ENCODE data around the gene SLC44A5. TPM values are rescaled to one million over a fixed set of nuclear protein-coding genes. Genes with fewer than 3 reads are reported as not detected.

SLC44A5 gene
- total and polyA plus RNA-seq, 2 experiments from 2014 or later: 3.3 to 11.7 TPM

DNA sequence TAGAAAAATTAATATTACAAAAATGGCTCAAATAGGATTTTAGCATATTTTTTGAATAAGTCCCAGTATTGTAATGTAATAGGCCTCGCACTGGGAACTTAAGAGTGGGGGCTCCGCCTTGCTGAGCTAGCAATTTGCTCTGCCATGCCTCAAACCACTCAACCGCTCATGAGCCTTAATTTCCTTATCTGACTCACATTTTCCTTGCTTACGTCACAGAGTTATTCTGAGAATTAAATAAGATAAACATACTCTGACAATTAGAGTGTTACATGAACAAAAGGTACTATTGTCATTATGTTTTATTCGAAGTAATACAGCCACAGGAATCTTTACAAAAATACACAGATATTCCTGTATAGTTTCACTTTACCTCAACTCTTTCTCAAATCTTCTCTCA lies 108.1 kb downstream of the SLC44A5 start:
- H3K27ac Mint-ChIP-seq: no peak overlapping the region
- Histone ChIP-seq H3F3A (replicated peaks; ENCODE audit: low read depth) (no peaks in the 10 kb centered on the region), H3K27me3 (ENCODE audit: insufficient read depth) (no peaks in the 10 kb centered on the region), H3K9me2 (ENCODE audit: insufficient read depth) (no peaks in the 10 kb centered on the region), H3K4me2 (no peak overlapping the region), H3K36me3 (ENCODE audit: insufficient read depth) (no peaks in the 10 kb centered on the region), H3K79me2 (replicated peaks; ENCODE audit: insufficient read depth) (no peaks in the 10 kb centered on the region), H4K20me1 (replicated peaks; ENCODE audit: insufficient read depth) (no peaks in the 10 kb centered on the region), H3K4me1 (ENCODE audit: insufficient read depth) (no peaks in the 10 kb centered on the region), H2AFZ (no peak overlapping the region), H3K27ac (ENCODE audit: low read depth) (no peak overlapping the region), H3K4me3 (no peak overlapping the region)
- no peak for DNase-seq (ENCODE audit: low spot score)
- 0 out of 3 replicates have a peak, but pooled peaks cover 4% of the 10 kb centered on the region for H3K4me1 Mint-ChIP-seq
- ATAC-seq: no peak
- no peaks in the 10 kb centered on the region for H3K9me3 Mint-ChIP-seq
- H3K36me3 Mint-ChIP-seq (ENCODE audit: low read depth): no peaks in the 10 kb centered on the region
- TF ChIP-seq EZH2phosphoT487 (IDR thresholded peaks at IDR 0.05; ENCODE audit: unreplicated experiment): no peak
- TF ChIP-seq, protein P1, sequence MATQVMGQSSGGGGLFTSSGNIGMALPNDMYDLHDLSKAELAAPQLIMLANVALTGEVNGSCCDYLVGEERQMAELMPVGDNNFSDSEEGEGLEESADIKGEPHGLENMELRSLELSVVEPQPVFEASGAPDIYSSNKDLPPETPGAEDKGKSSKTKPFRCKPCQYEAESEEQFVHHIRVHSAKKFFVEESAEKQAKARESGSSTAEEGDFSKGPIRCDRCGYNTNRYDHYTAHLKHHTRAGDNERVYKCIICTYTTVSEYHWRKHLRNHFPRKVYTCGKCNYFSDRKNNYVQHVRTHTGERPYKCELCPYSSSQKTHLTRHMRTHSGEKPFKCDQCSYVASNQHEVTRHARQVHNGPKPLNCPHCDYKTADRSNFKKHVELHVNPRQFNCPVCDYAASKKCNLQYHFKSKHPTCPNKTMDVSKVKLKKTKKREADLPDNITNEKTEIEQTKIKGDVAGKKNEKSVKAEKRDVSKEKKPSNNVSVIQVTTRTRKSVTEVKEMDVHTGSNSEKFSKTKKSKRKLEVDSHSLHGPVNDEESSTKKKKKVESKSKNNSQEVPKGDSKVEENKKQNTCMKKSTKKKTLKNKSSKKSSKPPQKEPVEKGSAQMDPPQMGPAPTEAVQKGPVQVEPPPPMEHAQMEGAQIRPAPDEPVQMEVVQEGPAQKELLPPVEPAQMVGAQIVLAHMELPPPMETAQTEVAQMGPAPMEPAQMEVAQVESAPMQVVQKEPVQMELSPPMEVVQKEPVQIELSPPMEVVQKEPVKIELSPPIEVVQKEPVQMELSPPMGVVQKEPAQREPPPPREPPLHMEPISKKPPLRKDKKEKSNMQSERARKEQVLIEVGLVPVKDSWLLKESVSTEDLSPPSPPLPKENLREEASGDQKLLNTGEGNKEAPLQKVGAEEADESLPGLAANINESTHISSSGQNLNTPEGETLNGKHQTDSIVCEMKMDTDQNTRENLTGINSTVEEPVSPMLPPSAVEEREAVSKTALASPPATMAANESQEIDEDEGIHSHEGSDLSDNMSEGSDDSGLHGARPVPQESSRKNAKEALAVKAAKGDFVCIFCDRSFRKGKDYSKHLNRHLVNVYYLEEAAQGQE (IDR thresholded peaks at IDR 0.05; ENCODE audit: unreplicated experiment): no peak
- TF ChIP-seq, protein P2, sequence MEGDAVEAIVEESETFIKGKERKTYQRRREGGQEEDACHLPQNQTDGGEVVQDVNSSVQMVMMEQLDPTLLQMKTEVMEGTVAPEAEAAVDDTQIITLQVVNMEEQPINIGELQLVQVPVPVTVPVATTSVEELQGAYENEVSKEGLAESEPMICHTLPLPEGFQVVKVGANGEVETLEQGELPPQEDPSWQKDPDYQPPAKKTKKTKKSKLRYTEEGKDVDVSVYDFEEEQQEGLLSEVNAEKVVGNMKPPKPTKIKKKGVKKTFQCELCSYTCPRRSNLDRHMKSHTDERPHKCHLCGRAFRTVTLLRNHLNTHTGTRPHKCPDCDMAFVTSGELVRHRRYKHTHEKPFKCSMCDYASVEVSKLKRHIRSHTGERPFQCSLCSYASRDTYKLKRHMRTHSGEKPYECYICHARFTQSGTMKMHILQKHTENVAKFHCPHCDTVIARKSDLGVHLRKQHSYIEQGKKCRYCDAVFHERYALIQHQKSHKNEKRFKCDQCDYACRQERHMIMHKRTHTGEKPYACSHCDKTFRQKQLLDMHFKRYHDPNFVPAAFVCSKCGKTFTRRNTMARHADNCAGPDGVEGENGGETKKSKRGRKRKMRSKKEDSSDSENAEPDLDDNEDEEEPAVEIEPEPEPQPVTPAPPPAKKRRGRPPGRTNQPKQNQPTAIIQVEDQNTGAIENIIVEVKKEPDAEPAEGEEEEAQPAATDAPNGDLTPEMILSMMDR (conservative IDR thresholded peaks at IDR 0.05; ENCODE audit: low read depth in 2 of 2): no peak
- TF ChIP-seq, protein P3, sequence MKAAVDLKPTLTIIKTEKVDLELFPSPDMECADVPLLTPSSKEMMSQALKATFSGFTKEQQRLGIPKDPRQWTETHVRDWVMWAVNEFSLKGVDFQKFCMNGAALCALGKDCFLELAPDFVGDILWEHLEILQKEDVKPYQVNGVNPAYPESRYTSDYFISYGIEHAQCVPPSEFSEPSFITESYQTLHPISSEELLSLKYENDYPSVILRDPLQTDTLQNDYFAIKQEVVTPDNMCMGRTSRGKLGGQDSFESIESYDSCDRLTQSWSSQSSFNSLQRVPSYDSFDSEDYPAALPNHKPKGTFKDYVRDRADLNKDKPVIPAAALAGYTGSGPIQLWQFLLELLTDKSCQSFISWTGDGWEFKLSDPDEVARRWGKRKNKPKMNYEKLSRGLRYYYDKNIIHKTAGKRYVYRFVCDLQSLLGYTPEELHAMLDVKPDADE (IDR thresholded peaks at IDR 0.05): no peak
- TF ChIP-seq, protein P4, sequence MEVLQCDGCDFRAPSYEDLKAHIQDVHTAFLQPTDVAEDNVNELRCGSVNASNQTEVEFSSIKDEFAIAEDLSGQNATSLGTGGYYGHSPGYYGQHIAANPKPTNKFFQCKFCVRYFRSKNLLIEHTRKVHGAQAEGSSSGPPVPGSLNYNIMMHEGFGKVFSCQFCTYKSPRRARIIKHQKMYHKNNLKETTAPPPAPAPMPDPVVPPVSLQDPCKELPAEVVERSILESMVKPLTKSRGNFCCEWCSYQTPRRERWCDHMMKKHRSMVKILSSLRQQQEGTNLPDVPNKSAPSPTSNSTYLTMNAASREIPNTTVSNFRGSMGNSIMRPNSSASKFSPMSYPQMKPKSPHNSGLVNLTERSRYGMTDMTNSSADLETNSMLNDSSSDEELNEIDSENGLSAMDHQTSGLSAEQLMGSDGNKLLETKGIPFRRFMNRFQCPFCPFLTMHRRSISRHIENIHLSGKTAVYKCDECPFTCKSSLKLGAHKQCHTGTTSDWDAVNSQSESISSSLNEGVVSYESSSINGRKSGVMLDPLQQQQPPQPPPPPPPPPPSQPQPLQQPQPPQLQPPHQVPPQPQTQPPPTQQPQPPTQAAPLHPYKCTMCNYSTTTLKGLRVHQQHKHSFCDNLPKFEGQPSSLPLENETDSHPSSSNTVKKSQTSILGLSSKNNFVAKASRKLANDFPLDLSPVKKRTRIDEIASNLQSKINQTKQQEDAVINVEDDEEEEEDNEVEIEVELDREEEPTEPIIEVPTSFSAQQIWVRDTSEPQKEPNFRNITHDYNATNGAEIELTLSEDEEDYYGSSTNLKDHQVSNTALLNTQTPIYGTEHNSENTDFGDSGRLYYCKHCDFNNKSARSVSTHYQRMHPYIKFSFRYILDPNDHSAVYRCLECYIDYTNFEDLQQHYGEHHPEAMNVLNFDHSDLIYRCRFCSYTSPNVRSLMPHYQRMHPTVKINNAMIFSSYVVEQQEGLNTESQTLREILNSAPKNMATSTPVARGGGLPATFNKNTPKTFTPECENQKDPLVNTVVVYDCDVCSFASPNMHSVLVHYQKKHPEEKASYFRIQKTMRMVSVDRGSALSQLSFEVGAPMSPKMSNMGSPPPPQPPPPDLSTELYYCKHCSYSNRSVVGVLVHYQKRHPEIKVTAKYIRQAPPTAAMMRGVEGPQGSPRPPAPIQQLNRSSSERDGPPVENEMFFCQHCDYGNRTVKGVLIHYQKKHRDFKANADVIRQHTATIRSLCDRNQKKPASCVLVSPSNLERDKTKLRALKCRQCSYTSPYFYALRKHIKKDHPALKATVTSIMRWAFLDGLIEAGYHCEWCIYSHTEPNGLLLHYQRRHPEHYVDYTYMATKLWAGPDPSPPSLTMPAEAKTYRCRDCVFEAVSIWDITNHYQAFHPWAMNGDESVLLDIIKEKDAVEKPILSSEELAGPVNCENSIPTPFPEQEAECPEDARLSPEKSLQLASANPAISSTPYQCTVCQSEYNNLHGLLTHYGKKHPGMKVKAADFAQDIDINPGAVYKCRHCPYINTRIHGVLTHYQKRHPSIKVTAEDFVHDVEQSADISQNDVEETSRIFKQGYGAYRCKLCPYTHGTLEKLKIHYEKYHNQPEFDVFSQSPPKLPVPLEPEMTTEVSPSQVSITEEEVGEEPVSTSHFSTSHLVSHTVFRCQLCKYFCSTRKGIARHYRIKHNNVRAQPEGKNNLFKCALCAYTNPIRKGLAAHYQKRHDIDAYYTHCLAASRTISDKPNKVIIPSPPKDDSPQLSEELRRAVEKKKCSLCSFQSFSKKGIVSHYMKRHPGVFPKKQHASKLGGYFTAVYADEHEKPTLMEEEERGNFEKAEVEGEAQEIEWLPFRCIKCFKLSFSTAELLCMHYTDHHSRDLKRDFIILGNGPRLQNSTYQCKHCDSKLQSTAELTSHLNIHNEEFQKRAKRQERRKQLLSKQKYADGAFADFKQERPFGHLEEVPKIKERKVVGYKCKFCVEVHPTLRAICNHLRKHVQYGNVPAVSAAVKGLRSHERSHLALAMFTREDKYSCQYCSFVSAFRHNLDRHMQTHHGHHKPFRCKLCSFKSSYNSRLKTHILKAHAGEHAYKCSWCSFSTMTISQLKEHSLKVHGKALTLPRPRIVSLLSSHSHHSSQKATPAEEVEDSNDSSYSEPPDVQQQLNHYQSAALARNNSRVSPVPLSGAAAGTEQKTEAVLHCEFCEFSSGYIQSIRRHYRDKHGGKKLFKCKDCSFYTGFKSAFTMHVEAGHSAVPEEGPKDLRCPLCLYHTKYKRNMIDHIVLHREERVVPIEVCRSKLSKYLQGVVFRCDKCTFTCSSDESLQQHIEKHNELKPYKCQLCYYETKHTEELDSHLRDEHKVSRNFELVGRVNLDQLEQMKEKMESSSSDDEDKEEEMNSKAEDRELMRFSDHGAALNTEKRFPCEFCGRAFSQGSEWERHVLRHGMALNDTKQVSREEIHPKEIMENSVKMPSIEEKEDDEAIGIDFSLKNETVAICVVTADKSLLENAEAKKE (CRISPR knock-in tag; IDR thresholded peaks at IDR 0.05): no peak
- TF ChIP-seq CREB1 (CRISPR knock-in tag; IDR thresholded peaks at IDR 0.05; ENCODE audit: low read depth): no peak
- TF ChIP-seq STAT1 (IDR thresholded peaks at IDR 0.05; ENCODE audit: unreplicated experiment): no peak
- TF ChIP-seq NANOG (IDR thresholded peaks at IDR 0.05; ENCODE audit: borderline replicate concordance): no peak
- TF ChIP-seq EZH2 (IDR thresholded peaks at IDR 0.05; ENCODE audit: low read depth, unreplicated experiment): no peak
- H3K4me3 Mint-ChIP-seq: no peak overlapping the region
- H3K27me3 Mint-ChIP-seq (ENCODE audit: insufficient read depth, low read depth, poor library complexity): no peaks in the 10 kb centered on the region
